Measurements from ENCODE around the gene OR10J1.

Gene OR10J1, protein sequence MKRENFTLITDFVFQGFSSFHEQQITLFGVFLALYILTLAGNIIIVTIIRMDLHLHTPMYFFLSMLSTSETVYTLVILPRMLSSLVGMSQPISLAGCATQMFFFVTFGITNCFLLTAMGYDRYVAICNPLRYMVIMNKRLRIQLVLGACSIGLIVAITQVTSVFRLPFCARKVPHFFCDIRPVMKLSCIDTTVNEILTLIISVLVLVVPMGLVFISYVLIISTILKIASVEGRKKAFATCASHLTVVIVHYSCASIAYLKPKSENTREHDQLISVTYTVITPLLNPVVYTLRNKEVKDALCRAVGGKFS

DNA sequence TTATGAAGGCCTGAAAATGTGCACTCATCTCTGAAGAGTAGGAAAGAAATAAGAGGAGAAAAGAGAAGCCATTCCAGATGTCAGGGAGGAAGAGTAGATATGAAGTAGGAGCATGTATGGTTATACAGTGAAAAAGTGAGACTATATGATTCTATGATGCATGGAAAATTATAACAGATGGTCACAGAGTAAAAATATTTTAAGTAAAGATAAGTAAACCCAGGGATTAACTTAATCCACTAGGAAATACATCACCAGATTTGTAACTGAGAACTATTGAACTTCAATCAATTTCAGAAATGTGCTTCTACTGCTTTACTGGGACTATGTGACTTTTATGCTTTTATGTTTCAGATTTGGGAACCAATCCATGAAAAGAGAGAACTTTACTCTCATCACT, at the start of gene OR10J1:
Gene OR10J1, plus strand, starts transcription at position 301 of the 400 bp plus-strand sequence. Its CDS starts 70 bp downstream, at position 371.
- no peak within 1 kb of the TSS for H3K4me3 ChIP-seq (ENCODE audit: low read length)
- no peaks in the 10 kb centered on the region for H3K9me3 ChIP-seq (ENCODE audit: control insufficient read depth, insufficient read depth, low read length)
- no peak within 1 kb of the TSS for H3K4me2 ChIP-seq (ENCODE audit: low read length)
- H3K4me1 ChIP-seq (ENCODE audit: control insufficient read depth, low read length) = no peaks in the 10 kb centered on the region
- no peaks in the 10 kb centered on the region for H3K36me3 ChIP-seq (ENCODE audit: control insufficient read depth, low read length)
- H3K9me2 ChIP-seq (replicated peaks; ENCODE audit: control insufficient read depth, low read length) = no peaks in the 10 kb centered on the region
- H3K79me2 ChIP-seq (ENCODE audit: control insufficient read depth, low read length) = no peaks in the 10 kb centered on the region
- H3K27me3 ChIP-seq (ENCODE audit: control insufficient read depth, low read length) = no peaks in the 10 kb centered on the region
- H4K20me1 ChIP-seq (ENCODE audit: control insufficient read depth, insufficient read depth, low read depth, low read length) = no peaks in the 10 kb centered on the region
- no peak within 1 kb of the TSS for H3K27ac ChIP-seq (ENCODE audit: low read depth, low read length)
- H3F3A ChIP-seq (ENCODE audit: control insufficient read depth, insufficient read depth) = no peaks in the 10 kb centered on the region
- TF ChIP-seq, protein P1, sequence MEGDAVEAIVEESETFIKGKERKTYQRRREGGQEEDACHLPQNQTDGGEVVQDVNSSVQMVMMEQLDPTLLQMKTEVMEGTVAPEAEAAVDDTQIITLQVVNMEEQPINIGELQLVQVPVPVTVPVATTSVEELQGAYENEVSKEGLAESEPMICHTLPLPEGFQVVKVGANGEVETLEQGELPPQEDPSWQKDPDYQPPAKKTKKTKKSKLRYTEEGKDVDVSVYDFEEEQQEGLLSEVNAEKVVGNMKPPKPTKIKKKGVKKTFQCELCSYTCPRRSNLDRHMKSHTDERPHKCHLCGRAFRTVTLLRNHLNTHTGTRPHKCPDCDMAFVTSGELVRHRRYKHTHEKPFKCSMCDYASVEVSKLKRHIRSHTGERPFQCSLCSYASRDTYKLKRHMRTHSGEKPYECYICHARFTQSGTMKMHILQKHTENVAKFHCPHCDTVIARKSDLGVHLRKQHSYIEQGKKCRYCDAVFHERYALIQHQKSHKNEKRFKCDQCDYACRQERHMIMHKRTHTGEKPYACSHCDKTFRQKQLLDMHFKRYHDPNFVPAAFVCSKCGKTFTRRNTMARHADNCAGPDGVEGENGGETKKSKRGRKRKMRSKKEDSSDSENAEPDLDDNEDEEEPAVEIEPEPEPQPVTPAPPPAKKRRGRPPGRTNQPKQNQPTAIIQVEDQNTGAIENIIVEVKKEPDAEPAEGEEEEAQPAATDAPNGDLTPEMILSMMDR (IDR thresholded peaks at IDR 0.05; ENCODE audit: low read depth, low read length, poor library complexity, severe bottlenecking) = no peak
- TF ChIP-seq EZH2phosphoT487 (IDR thresholded peaks at IDR 0.05; ENCODE audit: borderline replicate concordance, low read length) = no peak

DNA sequence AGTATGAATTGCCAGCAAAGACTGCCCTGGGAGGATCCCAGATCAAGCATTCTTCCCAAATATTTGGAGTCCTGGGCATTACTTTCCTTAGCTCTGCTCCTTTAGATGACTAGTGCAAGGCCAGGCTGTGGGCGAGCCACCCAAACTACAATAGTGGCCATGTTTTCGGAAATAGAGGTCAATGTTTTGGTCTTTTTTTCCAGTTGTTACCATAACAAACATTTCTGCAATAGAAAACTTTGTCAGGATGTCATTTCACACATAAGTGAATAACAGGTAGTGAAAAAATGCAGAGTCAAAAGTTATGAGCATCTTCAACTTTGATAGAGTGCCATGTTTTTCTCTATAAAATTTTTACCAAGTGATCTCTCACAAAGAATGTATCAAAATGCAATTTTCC, 32.7 kb upstream of the OR10J1 start:
- TF ChIP-seq, protein P1 (IDR thresholded peaks at IDR 0.05; ENCODE audit: low read depth, low read length, poor library complexity, severe bottlenecking) = no peak
- TF ChIP-seq EZH2phosphoT487 (IDR thresholded peaks at IDR 0.05; ENCODE audit: borderline replicate concordance, low read length) = no peak
- Histone ChIP-seq H3F3A (ENCODE audit: control insufficient read depth, insufficient read depth) (no peaks in the 10 kb centered on the region), H3K9me3 (ENCODE audit: control insufficient read depth, insufficient read depth, low read length) (no peaks in the 10 kb centered on the region), H3K27me3 (ENCODE audit: control insufficient read depth, low read length) (no peaks in the 10 kb centered on the region), H3K9me2 (replicated peaks; ENCODE audit: control insufficient read depth, low read length) (no peaks in the 10 kb centered on the region), H3K4me1 (ENCODE audit: control insufficient read depth, low read length) (no peaks in the 10 kb centered on the region), H3K4me3 (ENCODE audit: low read length) (no peak overlapping the region), H3K36me3 (ENCODE audit: control insufficient read depth, low read length) (no peaks in the 10 kb centered on the region), H3K79me2 (ENCODE audit: control insufficient read depth, low read length) (no peaks in the 10 kb centered on the region), H3K27ac (ENCODE audit: low read depth, low read length) (no peak overlapping the region), H3K4me2 (ENCODE audit: low read length) (no peak overlapping the region), H4K20me1 (ENCODE audit: control insufficient read depth, insufficient read depth, low read depth, low read length) (no peaks in the 10 kb centered on the region)

DNA sequence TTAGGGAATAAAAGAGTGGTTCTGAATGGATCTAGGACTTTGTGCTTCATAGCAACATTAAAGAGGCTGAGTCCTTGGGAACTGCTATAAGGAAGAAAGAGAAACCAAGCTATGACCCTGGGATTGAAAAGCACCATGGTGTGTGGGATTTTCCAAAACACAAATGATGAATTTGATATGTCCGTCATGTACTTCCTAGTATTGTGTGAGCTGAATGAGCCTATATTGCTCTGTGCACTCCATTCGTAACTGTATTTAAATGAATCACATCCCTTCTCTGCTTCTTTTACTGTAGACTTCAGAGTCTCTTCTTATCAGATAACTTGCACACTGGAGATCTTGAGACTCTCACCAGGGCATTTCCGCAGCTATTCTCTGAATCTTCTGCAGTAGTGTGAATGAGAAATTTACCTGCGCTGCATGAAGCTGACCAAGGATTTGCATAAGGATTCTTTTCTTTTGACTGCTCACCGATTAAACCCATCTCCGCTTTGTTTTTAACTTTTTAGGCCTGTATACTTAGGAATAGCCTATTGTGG, 30.6 kb upstream of the OR10J1 start:
- TF ChIP-seq EZH2phosphoT487 (IDR thresholded peaks at IDR 0.05; ENCODE audit: borderline replicate concordance, low read length) = no peak
- TF ChIP-seq, protein P1 (IDR thresholded peaks at IDR 0.05; ENCODE audit: low read depth, low read length, poor library complexity, severe bottlenecking) = no peak
- no peaks in the 10 kb centered on the region for H3K4me1 ChIP-seq (ENCODE audit: control insufficient read depth, low read length)
- H4K20me1 ChIP-seq (ENCODE audit: control insufficient read depth, insufficient read depth, low read depth, low read length) = no peaks in the 10 kb centered on the region
- H3K79me2 ChIP-seq (ENCODE audit: control insufficient read depth, low read length) = no peaks in the 10 kb centered on the region
- no peaks in the 10 kb centered on the region for H3F3A ChIP-seq (ENCODE audit: control insufficient read depth, insufficient read depth)
- no peak overlapping the region for H3K4me2 ChIP-seq (ENCODE audit: low read length)
- H3K9me3 ChIP-seq (ENCODE audit: control insufficient read depth, insufficient read depth, low read length) = no peaks in the 10 kb centered on the region
- H3K36me3 ChIP-seq (ENCODE audit: control insufficient read depth, low read length) = no peaks in the 10 kb centered on the region
- H3K4me3 ChIP-seq (ENCODE audit: low read length) = no peak overlapping the region
- no peaks in the 10 kb centered on the region for H3K9me2 ChIP-seq (replicated peaks; ENCODE audit: control insufficient read depth, low read length)
- H3K27ac ChIP-seq (ENCODE audit: low read depth, low read length) = no peak overlapping the region
- H3K27me3 ChIP-seq (ENCODE audit: control insufficient read depth, low read length) = no peaks in the 10 kb centered on the region
